GM23338 (cell line): Measurements from ENCODE around the gene SEMA6C.

Source experiments
- POLR2AphosphoS5 ChIP-seq: IDR thresholded peaks from 2 replicates; pipeline ENCODE4 v1.6.1; 2016; ENCODE audit warnings: antibody characterized with exemption, low read depth
- TF ChIP-seq, protein P1 (sequence below), 2 experiments: fragments of 200-600 bp in 1 of 2; sonication (generic) in 1 of 2; conservative IDR thresholded peaks; 2 replicates each; pipeline versions ENCODE4 v1.5.1 to v1.6.1; 2016 to 2017; ENCODE audit warnings: antibody characterized with exemption in 2 of 2, low read depth in 2 of 2, mild to moderate bottlenecking in 2 of 2, moderate library complexity in 1 of 2

DNA sequence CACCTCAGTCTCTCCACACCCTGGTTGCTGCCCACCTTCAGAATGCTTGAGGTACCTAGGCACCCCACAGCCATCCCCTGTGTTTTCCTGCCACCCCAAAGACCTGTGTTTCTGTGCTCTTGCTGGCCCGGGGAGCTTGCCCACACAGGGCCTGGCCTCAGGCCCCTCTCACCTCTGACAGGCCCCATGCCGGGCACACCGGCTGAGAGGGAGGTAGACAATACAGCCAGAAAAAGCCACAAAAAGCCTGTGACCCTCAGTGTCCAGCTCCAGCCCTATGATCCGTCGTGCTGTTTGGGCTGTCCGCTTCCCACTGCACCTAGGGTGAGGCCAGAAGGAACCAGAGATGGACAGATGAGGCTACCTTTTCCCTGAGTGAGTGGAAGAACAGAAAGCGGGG lies 11.4 kb downstream of the SEMA6C start:
- TF ChIP-seq, protein P1, sequence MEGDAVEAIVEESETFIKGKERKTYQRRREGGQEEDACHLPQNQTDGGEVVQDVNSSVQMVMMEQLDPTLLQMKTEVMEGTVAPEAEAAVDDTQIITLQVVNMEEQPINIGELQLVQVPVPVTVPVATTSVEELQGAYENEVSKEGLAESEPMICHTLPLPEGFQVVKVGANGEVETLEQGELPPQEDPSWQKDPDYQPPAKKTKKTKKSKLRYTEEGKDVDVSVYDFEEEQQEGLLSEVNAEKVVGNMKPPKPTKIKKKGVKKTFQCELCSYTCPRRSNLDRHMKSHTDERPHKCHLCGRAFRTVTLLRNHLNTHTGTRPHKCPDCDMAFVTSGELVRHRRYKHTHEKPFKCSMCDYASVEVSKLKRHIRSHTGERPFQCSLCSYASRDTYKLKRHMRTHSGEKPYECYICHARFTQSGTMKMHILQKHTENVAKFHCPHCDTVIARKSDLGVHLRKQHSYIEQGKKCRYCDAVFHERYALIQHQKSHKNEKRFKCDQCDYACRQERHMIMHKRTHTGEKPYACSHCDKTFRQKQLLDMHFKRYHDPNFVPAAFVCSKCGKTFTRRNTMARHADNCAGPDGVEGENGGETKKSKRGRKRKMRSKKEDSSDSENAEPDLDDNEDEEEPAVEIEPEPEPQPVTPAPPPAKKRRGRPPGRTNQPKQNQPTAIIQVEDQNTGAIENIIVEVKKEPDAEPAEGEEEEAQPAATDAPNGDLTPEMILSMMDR (conservative IDR thresholded peaks at IDR 0.05; ENCODE audit: low read depth in 2 of 2): no peak
- TF ChIP-seq POLR2AphosphoS5: no peak
